Measurements from ENCODE around the gene TTYH2.
"Not testable (repeated sequence)": the region's sequence is repeated elsewhere in the genome, so short reads cannot be mapped to it uniquely, and the experiment has no call there.

The TTYH2 gene

GRCh38 chr17:74182041-74182723 lies 31.2 kb upstream of the TTYH2 start:
- no peaks in the 10 kb centered on the region for H3K4me1 Mint-ChIP-seq
- no peaks in the 10 kb centered on the region for H3K36me3 Mint-ChIP-seq (ENCODE audit: low read depth)
- H3K9me3 Mint-ChIP-seq = no peaks in the 10 kb centered on the region
- H3K27ac Mint-ChIP-seq = no peak overlapping the region
- peaks cover 35% of the 10 kb centered on the region for H3K27me3 Mint-ChIP-seq (ENCODE audit: low read depth)
- TF ChIP-seq CTCF (IDR thresholded peaks at IDR 0.05; ENCODE audit: unreplicated experiment in 3 of 3) = no peak
- no peak overlapping the region for H3K4me3 Mint-ChIP-seq

GRCh38 chr17:74183411-74183810 lies 30.0 kb upstream of the TTYH2 start:
- H3K27ac Mint-ChIP-seq = no peak overlapping the region
- TF ChIP-seq CTCF (IDR thresholded peaks at IDR 0.05; ENCODE audit: unreplicated experiment in 3 of 3) = no peak
- H3K27me3 Mint-ChIP-seq (ENCODE audit: low read depth) = peaks cover 33% of the 10 kb centered on the region
- H3K9me3 Mint-ChIP-seq = no peaks in the 10 kb centered on the region
- H3K36me3 Mint-ChIP-seq (ENCODE audit: low read depth) = no peaks in the 10 kb centered on the region
- no peaks in the 10 kb centered on the region for H3K4me1 Mint-ChIP-seq
- H3K4me3 Mint-ChIP-seq = no peak overlapping the region

- Mint-ChIP-seq H3K36me3 (ENCODE audit: low read depth) (no peaks in the 10 kb centered on the region), H3K4me1 (no peaks in the 10 kb centered on the region), H3K27ac (no peak overlapping the region), H3K27me3 (ENCODE audit: low read depth) (peaks cover 34% of the 10 kb centered on the region), H3K9me3 (no peaks in the 10 kb centered on the region), H3K4me3 (no peak overlapping the region)
- TF ChIP-seq CTCF (IDR thresholded peaks at IDR 0.05; ENCODE audit: unreplicated experiment in 3 of 3) = no peak
These were observed 27.7 kb upstream of the TTYH2 start for GRCh38 chr17:74185571-74186185.

GRCh38 chr17:74186498-74186897 lies 26.9 kb upstream of the TTYH2 start:
- Mint-ChIP-seq H3K4me3 (no peak overlapping the region), H3K27me3 (ENCODE audit: low read depth) (peaks cover 37% of the 10 kb centered on the region), H3K27ac (no peak overlapping the region), H3K36me3 (ENCODE audit: low read depth) (no peaks in the 10 kb centered on the region), H3K9me3 (no peaks in the 10 kb centered on the region), H3K4me1 (no peaks in the 10 kb centered on the region)
- no peak for TF ChIP-seq CTCF (IDR thresholded peaks at IDR 0.05; ENCODE audit: unreplicated experiment in 3 of 3)

- no peaks in the 10 kb centered on the region for H3K36me3 Mint-ChIP-seq (ENCODE audit: low read depth)
- TF ChIP-seq CTCF (IDR thresholded peaks at IDR 0.05; ENCODE audit: unreplicated experiment in 3 of 3) = no peak
- H3K4me1 Mint-ChIP-seq = peaks cover under 1% of the 10 kb centered on the region
- no peaks in the 10 kb centered on the region for H3K9me3 Mint-ChIP-seq
- peaks cover 42% of the 10 kb centered on the region for H3K27me3 Mint-ChIP-seq (ENCODE audit: low read depth)
- no peak overlapping the region for H3K4me3 Mint-ChIP-seq
- no peak overlapping the region for H3K27ac Mint-ChIP-seq
These were observed 25.6 kb upstream of the TTYH2 start for GRCh38 chr17:74187761-74188160.

GRCh38 chr17:74188687-74189086 lies 24.7 kb upstream of the TTYH2 start:
- not testable (repeated sequence) for H3K36me3 Mint-ChIP-seq (ENCODE audit: low read depth)

More at GRCh38 chr17:74188687-74189086, 24.7 kb upstream of the TTYH2 start:
- H3K27ac Mint-ChIP-seq, H3K4me3 Mint-ChIP-seq, H3K9me3 Mint-ChIP-seq, H3K4me1 Mint-ChIP-seq: not testable (repeated sequence)
- H3K27me3 Mint-ChIP-seq (ENCODE audit: low read depth) = peaks cover 45% of the 10 kb centered on the region

Measured in nephron (organoid).